OCI-LY7 (cell line): ENCODE data around the gene CSTB. TPM values are rescaled to one million over a fixed set of nuclear protein-coding genes. Genes with fewer than 3 reads are reported as not detected.

Experiments used
- BruUV-seq: library from RNA; stranded (reverse); fragments of 400-500 nt; replicated peaks from 2 replicates; lab custom pipeline; 2021; lab: Mats Ljungman, UMichigan
- CTCF ChIA-PET: fragments of 300-600 bp; sonication (Branson Sonifier 250); formaldehyde crosslinking; loops from one replicate; lab custom pipeline; 2022; ENCODE audit warnings: antibody characterized with exemption; ENCODE audit not compliant: unreplicated experiment; lab: Charles Lee
- POLR2A ChIA-PET: fragments of 300-600 bp; sonication (Branson Sonifier 250); formaldehyde crosslinking; loops from one replicate; lab custom pipeline; 2022; ENCODE audit warnings: antibody characterized with exemption; lab: Charles Lee
- DNase-seq: peaks from one replicate; pipeline ENCODE4 v3.0.0-alpha.2; 2015; ENCODE audit warnings: low spot score
- H2AFZ ChIP-seq: fragments of 200-600 bp; sonication (generic), shearing (Covaris generic); 2 replicates; pipeline ENCODE4 v1.6.1; 2014; ENCODE audit warnings: mild to moderate bottlenecking, antibody characterized with exemption, low read length, moderate library complexity
- H3K27ac ChIP-seq: fragments of 200-600 bp; sonication (generic); 2 replicates; pipeline ENCODE4 v1.5.1; 2014; ENCODE audit warnings: mixed run types, low read depth, mild to moderate bottlenecking, moderate library complexity, low read length, inconsistent platforms; ENCODE audit not compliant: poor library complexity, severe bottlenecking
- H3K36me3 ChIP-seq: fragments of 200-600 bp; sonication (generic); 2 replicates; pipeline ENCODE4 v1.6.1; 2014; ENCODE audit warnings: mild to moderate bottlenecking, antibody characterized with exemption, low read length, moderate library complexity, mixed read lengths; ENCODE audit not compliant: insufficient read depth
- H3K4me1 ChIP-seq: fragments of 200-600 bp; sonication (generic); 2 replicates; pipeline ENCODE4 v1.5.1; 2014; ENCODE audit warnings: mild to moderate bottlenecking, low read length; ENCODE audit not compliant: insufficient read depth, poor library complexity, severe bottlenecking
- H3K4me2 ChIP-seq: fragments of 200-600 bp; sonication (generic); 2 replicates; pipeline ENCODE4 v1.6.1; 2014; ENCODE audit warnings: mild to moderate bottlenecking, low read length
- H3K4me3 ChIP-seq: fragments of 200-600 bp; sonication (generic); 2 replicates; pipeline ENCODE4 v1.5.1; 2014; ENCODE audit warnings: mild to moderate bottlenecking, low read depth, low read length; ENCODE audit not compliant: poor library complexity, severe bottlenecking
- H3K79me2 ChIP-seq: fragments of 200-600 bp; sonication (generic); 2 replicates; pipeline ENCODE4 v1.6.1; 2016; ENCODE audit warnings: low read depth, mild to moderate bottlenecking, low read length, moderate library complexity, mixed read lengths; ENCODE audit not compliant: insufficient read depth
- H3K9me2 ChIP-seq: fragments of 200-600 bp; sonication (generic); 2 replicates; pipeline ENCODE4 v1.6.1; 2016; ENCODE audit warnings: mild to moderate bottlenecking, low read length, mixed read lengths; ENCODE audit not compliant: insufficient read depth
- H3K9me3 ChIP-seq: fragments of 200-600 bp; sonication (generic); 2 replicates; pipeline ENCODE4 v1.6.1; 2014; ENCODE audit warnings: mild to moderate bottlenecking, mixed run types, low read length, mixed read lengths
- H4K20me1 ChIP-seq: fragments of 200-600 bp; sonication (generic); 2 replicates; pipeline ENCODE4 v1.6.1; 2014; ENCODE audit warnings: mild to moderate bottlenecking, antibody characterized with exemption, low read length, moderate library complexity, mixed read lengths; ENCODE audit not compliant: insufficient read depth
- CTCF ChIP-seq: fragments of 200-600 bp; sonication (generic); conservative IDR thresholded peaks from 2 replicates; pipeline ENCODE4 v1.5.1; 2014; ENCODE audit warnings: mild to moderate bottlenecking, antibody characterized with exemption, low read length, moderate library complexity, mixed read lengths
- EZH2phosphoT487 ChIP-seq: fragments of 200-600 bp; sonication (generic); IDR thresholded peaks from 2 replicates; pipeline ENCODE4 v1.6.1; 2018; ENCODE audit warnings: low read depth, borderline replicate concordance, mild to moderate bottlenecking, mixed run types, antibody characterized with exemption, low read length, moderate library complexity, mixed read lengths
- intact Hi-C: fragments of 100-400 bp; cut with micrococcal nuclease; formaldehyde crosslinking; loops from one replicate; pipeline ENCODE4 v1.10.0; 2022; ENCODE audit not compliant: unreplicated experiment
- total RNA-seq, 2 experiments: library from RNA; depleted of rRNA in 1 of 2; stranded (reverse); fragments of >200 nt in 1 of 2; shearing (Covaris generic) in 1 of 2; gene quantifications; 2 replicates each; pipeline ENCODE4 v1.2.3, GENCODE V29; 2014 to 2022

The CSTB gene
- total RNA-seq, 2 experiments from 2014 or later: 15.6 to 33.3 TPM

GRCh38 chr21:43751955-43752591, 24.0 kb downstream of the CSTB start:
- H2AFZ ChIP-seq: no peak overlapping the region
- ChIA-PET POLR2A (no interaction called here), CTCF (no interaction called here)
- no peak overlapping the region for H3K4me3 ChIP-seq
- H3K36me3 ChIP-seq: peaks cover 34% of the 10 kb centered on the region
- no peaks in the 10 kb centered on the region for H3K9me3 ChIP-seq
- no peak for TF ChIP-seq CTCF
- TF ChIP-seq EZH2phosphoT487: no peak
- no peaks in the 10 kb centered on the region for H3K4me1 ChIP-seq
- H3K79me2 ChIP-seq: no peaks in the 10 kb centered on the region
- H4K20me1 ChIP-seq: no peaks in the 10 kb centered on the region
- no peak for DNase-seq
- H3K4me2 ChIP-seq: no peak overlapping the region
- no peaks in the 10 kb centered on the region for H3K9me2 ChIP-seq
- no TSS peak for BruUV-seq
- H3K27ac ChIP-seq: no peak overlapping the region
- intact Hi-C loops: no loop called here

GRCh38 chr21:43750339-43751033, 25.6 kb downstream of the CSTB start:
- CTCF ChIA-PET: no interaction called here
- no peaks in the 10 kb centered on the region for H3K9me3 ChIP-seq
- POLR2A ChIA-PET: no interaction called here
- H3K4me1 ChIP-seq: no peaks in the 10 kb centered on the region
- DNase-seq: no peak
- no peaks in the 10 kb centered on the region for H4K20me1 ChIP-seq
- no peaks in the 10 kb centered on the region for H3K9me2 ChIP-seq
- no peak overlapping the region for H2AFZ ChIP-seq
- TF ChIP-seq EZH2phosphoT487: no peak
- no peak for TF ChIP-seq CTCF
- intact Hi-C loops: no loop called here
- H3K4me2 ChIP-seq: no peak overlapping the region
- no peak overlapping the region for H3K4me3 ChIP-seq
- H3K27ac ChIP-seq: no peak overlapping the region
- BruUV-seq: no TSS peak
- no peaks in the 10 kb centered on the region for H3K79me2 ChIP-seq
- peaks cover 27% of the 10 kb centered on the region for H3K36me3 ChIP-seq
